Epithelial cell of alveolus of lung (primary cell): Measurements from ENCODE around the gene NXF2B. TPM values are rescaled to one million over a fixed set of nuclear protein-coding genes. Genes with fewer than 3 reads are reported as not detected.

Experiments used
- total RNA-seq: library from RNA; depleted of rRNA; stranded (reverse); fragments of >200 nt; gene quantifications from 2 replicates; pipeline ENCODE4 v1.2.1, GENCODE V29; 2015

Gene NXF2B
- not detected in 2 replicates for total RNA-seq

GRCh38 chrX:102439908-102440307 is at the start of gene NXF2B:
Gene NXF2B, minus strand, starts transcription at chrX:102440008. Its CDS starts 59,972 bp downstream, at chrX:102380036.

GRCh38 chrX:102471762-102472220 is 32.0 kb upstream of the NXF2B start, which contains the start of gene TCP11X2:
Gene TCP11X2, minus strand, starts transcription at chrX:102471812.

Other genes with a start within 250 kb of the NXF2B start
- gene TCP11X1, start 224.7 kb downstream of the NXF2B start, total RNA-seq = not detected in 2 replicates
- not detected in 2 replicates for gene NXF2, start 192.8 kb downstream of the NXF2B start, total RNA-seq
- not detected in 2 replicates for gene TCP11X2, start 31.8 kb upstream of the NXF2B start, total RNA-seq
- gene TMSB15A, start 76.7 kb upstream of the NXF2B start, total RNA-seq = 19.2 and 26.8 TPM in 2 replicates
- gene ARMCX5, start 159.5 kb upstream of the NXF2B start, total RNA-seq = 8.1 and 19.2 TPM in 2 replicates
- gene GPRASP1, start 211.5 kb upstream of the NXF2B start, total RNA-seq = 0.65 and 1.2 TPM in 2 replicates